ENCODE data around the gene RABGAP1. TPM values are rescaled to one million over a fixed set of nuclear protein-coding genes. Genes with fewer than 3 reads are reported as not detected.

RABGAP1 gene
- total RNA-seq, 3 donors from 2014 or later: 49.1 to 93.4 (median 77.7) TPM

- Histone ChIP-seq H3K4me1 (no peaks in the 10 kb centered on the region), H3K27me3 (no peaks in the 10 kb centered on the region), H3K9me3 (no peaks in the 10 kb centered on the region), H3K27ac (peak overlapping the region in 1 of 2 donors; percentile 19), H3K4me3 (no peak overlapping the region), H3K36me3 (no peaks in the 10 kb centered on the region)
- no peak for TF ChIP-seq CTCF (IDR thresholded peaks at IDR 0.05)
- TF ChIP-seq POLR2A (IDR thresholded peaks at IDR 0.05): no peak
- no peak for TF ChIP-seq POLR2AphosphoS5 (IDR thresholded peaks at IDR 0.05)
- intact Hi-C loops (cut with DNase I; ENCODE audit: low total_unique reads): no loop called here
- no peak for DNase-seq (ENCODE audit: low spot score in 2 of 2)
Observed at GRCh38 chr9:123112015-123112975, 171.5 kb downstream of the RABGAP1 start.

GRCh38 chr9:123113185-123113584 is 172.4 kb downstream of the RABGAP1 start:
- TF ChIP-seq POLR2A (IDR thresholded peaks at IDR 0.05) (no peak), POLR2AphosphoS5 (IDR thresholded peaks at IDR 0.05) (no peak), CTCF (IDR thresholded peaks at IDR 0.05) (no peak)
- Histone ChIP-seq H3K9me3 (no peaks in the 10 kb centered on the region), H3K27me3 (no peaks in the 10 kb centered on the region), H3K36me3 (no peaks in the 10 kb centered on the region), H3K27ac (no peak overlapping the region), H3K4me3 (no peak overlapping the region), H3K4me1 (no peaks in the 10 kb centered on the region)
- intact Hi-C loops (cut with DNase I; ENCODE audit: low total_unique reads): no loop called here
- DNase-seq (ENCODE audit: low spot score in 2 of 2): no peak

GRCh38 chr9:123115146-123115913 is 174.5 kb downstream of the RABGAP1 start:
- Histone ChIP-seq H3K27ac (no peak overlapping the region), H3K4me1 (no peaks in the 10 kb centered on the region), H3K27me3 (no peaks in the 10 kb centered on the region), H3K9me3 (no peaks in the 10 kb centered on the region), H3K4me3 (no peak overlapping the region), H3K36me3 (no peaks in the 10 kb centered on the region)
- no peak for DNase-seq (ENCODE audit: low spot score in 2 of 2)
- intact Hi-C loops (cut with DNase I; ENCODE audit: low total_unique reads): no loop called here
- no peak for TF ChIP-seq POLR2A (IDR thresholded peaks at IDR 0.05)
- no peak for TF ChIP-seq POLR2AphosphoS5 (IDR thresholded peaks at IDR 0.05)
- no peak for TF ChIP-seq CTCF (IDR thresholded peaks at IDR 0.05)

GRCh38 chr9:123116036-123116435 is 175.2 kb downstream of the RABGAP1 start:
- Histone ChIP-seq H3K36me3 (no peaks in the 10 kb centered on the region), H3K27ac (no peak overlapping the region), H3K9me3 (no peaks in the 10 kb centered on the region), H3K4me1 (no peaks in the 10 kb centered on the region), H3K4me3 (no peak overlapping the region), H3K27me3 (no peaks in the 10 kb centered on the region)
- intact Hi-C loops (cut with DNase I; ENCODE audit: low total_unique reads): no loop called here
- TF ChIP-seq POLR2A (IDR thresholded peaks at IDR 0.05) (no peak), POLR2AphosphoS5 (IDR thresholded peaks at IDR 0.05) (no peak), CTCF (IDR thresholded peaks at IDR 0.05) (no peak)
- no peak for DNase-seq (ENCODE audit: low spot score in 2 of 2)

GRCh38 chr9:123119566-123119965 is 178.7 kb downstream of the RABGAP1 start:
- no peak for DNase-seq (ENCODE audit: low spot score in 2 of 2)
- Histone ChIP-seq H3K4me3 (no peak overlapping the region), H3K9me3 (no peaks in the 10 kb centered on the region), H3K36me3 (no peaks in the 10 kb centered on the region), H3K4me1 (no peaks in the 10 kb centered on the region), H3K27me3 (no peaks in the 10 kb centered on the region), H3K27ac (no peak overlapping the region)
- intact Hi-C loops (cut with DNase I; ENCODE audit: low total_unique reads): no loop called here
- TF ChIP-seq POLR2A (IDR thresholded peaks at IDR 0.05): no peak
